ENCODE results near the gene TP53.

The TP53 gene

GRCh38 chr17:7715936-7716886, 28.9 kb upstream of the TP53 start:
- peaks cover 11% of the 10 kb centered on the region for H3K4me1 ChIP-seq (ENCODE audit: insufficient read depth, low read length, poor library complexity, severe bottlenecking)
- peak overlapping the region; percentile 90 for H3K4me2 ChIP-seq (ENCODE audit: low read depth, low read length, poor library complexity, severe bottlenecking)
- H3K9me2 ChIP-seq (replicated peaks; ENCODE audit: low read depth, low read length): no peaks in the 10 kb centered on the region
- peak overlapping the region; percentile 95 for H2AFZ ChIP-seq (ENCODE audit: low read length)
- H3K9ac ChIP-seq (ENCODE audit: low read depth, low read length, poor library complexity, severe bottlenecking): peak overlapping the region; percentile 66
- H3K4me3 ChIP-seq (ENCODE audit: low read length, poor library complexity, severe bottlenecking): peak overlapping the region; percentile 81
- no peaks in the 10 kb centered on the region for H3F3A ChIP-seq (ENCODE audit: low read depth)
- H3K36me3 ChIP-seq (ENCODE audit: insufficient read depth, low read length): no peaks in the 10 kb centered on the region
- H3K27me3 ChIP-seq (ENCODE audit: insufficient read depth, low read length, poor library complexity, severe bottlenecking): peaks cover 9% of the 10 kb centered on the region
- TF ChIP-seq EZH2phosphoT487 (IDR thresholded peaks at IDR 0.05; ENCODE audit: borderline replicate concordance): no peak
- TF ChIP-seq CTCF (conservative IDR thresholded peaks at IDR 0.05; ENCODE audit: low read length): no peak
- no peaks in the 10 kb centered on the region for H3K9me3 ChIP-seq (ENCODE audit: insufficient read depth, low read depth, low read length)
- H4K20me1 ChIP-seq (ENCODE audit: insufficient read depth, low read length, poor library complexity, severe bottlenecking): no peaks in the 10 kb centered on the region
- H3K79me2 ChIP-seq (ENCODE audit: insufficient read depth, low read length): no peaks in the 10 kb centered on the region

GRCh38 chr17:7714721-7715594, 27.7 kb upstream of the TP53 start:
- Histone ChIP-seq H3F3A (ENCODE audit: low read depth) (no peaks in the 10 kb centered on the region), H3K27me3 (ENCODE audit: insufficient read depth, low read length, poor library complexity, severe bottlenecking) (peaks cover 9% of the 10 kb centered on the region), H3K4me3 (ENCODE audit: low read length, poor library complexity, severe bottlenecking) (no peak overlapping the region), H4K20me1 (ENCODE audit: insufficient read depth, low read length, poor library complexity, severe bottlenecking) (no peaks in the 10 kb centered on the region), H3K4me1 (ENCODE audit: insufficient read depth, low read length, poor library complexity, severe bottlenecking) (peaks cover 17% of the 10 kb centered on the region), H2AFZ (ENCODE audit: low read length) (no peak overlapping the region), H3K9me2 (replicated peaks; ENCODE audit: low read depth, low read length) (peaks cover 6% of the 10 kb centered on the region; the same call in 1 of the 2 replicates), H3K4me2 (ENCODE audit: low read depth, low read length, poor library complexity, severe bottlenecking) (no peak overlapping the region), H3K79me2 (ENCODE audit: insufficient read depth, low read length) (no peaks in the 10 kb centered on the region), H3K9me3 (ENCODE audit: insufficient read depth, low read depth, low read length) (no peaks in the 10 kb centered on the region), H3K9ac (ENCODE audit: low read depth, low read length, poor library complexity, severe bottlenecking) (no peak overlapping the region), H3K36me3 (ENCODE audit: insufficient read depth, low read length) (no peaks in the 10 kb centered on the region)
- no peak for TF ChIP-seq EZH2phosphoT487 (IDR thresholded peaks at IDR 0.05; ENCODE audit: borderline replicate concordance)
- no peak for TF ChIP-seq CTCF (conservative IDR thresholded peaks at IDR 0.05; ENCODE audit: low read length)

DNA sequence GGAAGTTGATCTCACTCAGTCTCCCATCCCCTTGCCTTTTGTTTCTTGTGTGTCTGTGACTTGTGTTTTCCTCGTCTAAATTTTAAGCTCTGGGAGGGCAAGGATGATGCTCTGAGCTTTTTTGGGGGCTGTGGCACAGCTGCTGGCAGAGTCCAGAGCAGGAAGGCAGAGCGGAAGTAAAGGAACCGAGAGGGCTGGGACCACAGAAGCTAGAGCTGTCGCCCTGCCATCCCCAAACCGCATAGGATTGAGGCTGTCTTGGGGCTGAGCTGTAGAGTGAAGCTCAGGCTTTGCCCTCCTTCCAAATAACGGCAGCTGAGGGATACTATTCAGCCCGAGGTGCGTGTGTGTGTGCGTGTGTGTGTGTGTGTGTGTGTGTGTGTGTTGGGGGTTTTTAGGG, 26.5 kb upstream of the TP53 start:
- Histone ChIP-seq H4K20me1 (ENCODE audit: insufficient read depth, low read length, poor library complexity, severe bottlenecking) (no peaks in the 10 kb centered on the region), H3F3A (ENCODE audit: low read depth) (no peaks in the 10 kb centered on the region), H3K36me3 (ENCODE audit: insufficient read depth, low read length) (no peaks in the 10 kb centered on the region), H3K4me3 (ENCODE audit: low read length, poor library complexity, severe bottlenecking) (no peak overlapping the region), H3K9me3 (ENCODE audit: insufficient read depth, low read depth, low read length) (no peaks in the 10 kb centered on the region), H2AFZ (ENCODE audit: low read length) (no peak overlapping the region), H3K4me1 (ENCODE audit: insufficient read depth, low read length, poor library complexity, severe bottlenecking) (peaks cover 18% of the 10 kb centered on the region), H3K9me2 (replicated peaks; ENCODE audit: low read depth, low read length) (peaks cover 6% of the 10 kb centered on the region; the same call in 1 of the 2 replicates), H3K27me3 (ENCODE audit: insufficient read depth, low read length, poor library complexity, severe bottlenecking) (peaks cover 9% of the 10 kb centered on the region), H3K79me2 (ENCODE audit: insufficient read depth, low read length) (no peaks in the 10 kb centered on the region), H3K4me2 (ENCODE audit: low read depth, low read length, poor library complexity, severe bottlenecking) (no peak overlapping the region), H3K9ac (ENCODE audit: low read depth, low read length, poor library complexity, severe bottlenecking) (no peak overlapping the region)
- TF ChIP-seq EZH2phosphoT487 (IDR thresholded peaks at IDR 0.05; ENCODE audit: borderline replicate concordance) (no peak), CTCF (conservative IDR thresholded peaks at IDR 0.05; ENCODE audit: low read length) (no peak)
